HG03521 (cell line): ENCODE results near the gene ADGRG7.

ENCODE experiments used
- ATAC-seq: cut with Tn5 transposase; IDR thresholded peaks from one replicate; pipeline ENCODE4 v1.9.1; 2021; ENCODE audit warnings: mild to moderate bottlenecking, moderate library complexity; ENCODE audit not compliant: unreplicated experiment

Gene ADGRG7

DNA sequence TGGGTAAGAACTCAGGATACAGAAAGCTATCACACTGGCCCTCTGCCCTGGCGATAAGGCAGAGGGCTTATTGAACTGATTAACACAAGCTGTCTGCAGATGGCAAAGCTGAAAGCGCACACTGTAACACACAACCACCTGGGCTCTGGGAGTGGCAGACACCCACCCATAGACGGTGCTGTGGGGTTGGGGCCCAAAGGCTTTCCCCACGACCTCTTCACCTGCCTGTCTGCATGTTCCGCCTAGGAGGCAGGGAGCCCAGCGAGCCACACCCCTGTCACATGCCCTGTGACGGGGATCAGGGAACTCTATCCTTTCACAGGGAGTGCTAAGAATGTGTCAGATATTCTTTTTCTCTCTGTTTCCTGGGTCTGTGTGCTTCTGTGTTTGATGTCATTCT, 87.8 kb downstream of the ADGRG7 start:
- ATAC-seq: no peak

DNA sequence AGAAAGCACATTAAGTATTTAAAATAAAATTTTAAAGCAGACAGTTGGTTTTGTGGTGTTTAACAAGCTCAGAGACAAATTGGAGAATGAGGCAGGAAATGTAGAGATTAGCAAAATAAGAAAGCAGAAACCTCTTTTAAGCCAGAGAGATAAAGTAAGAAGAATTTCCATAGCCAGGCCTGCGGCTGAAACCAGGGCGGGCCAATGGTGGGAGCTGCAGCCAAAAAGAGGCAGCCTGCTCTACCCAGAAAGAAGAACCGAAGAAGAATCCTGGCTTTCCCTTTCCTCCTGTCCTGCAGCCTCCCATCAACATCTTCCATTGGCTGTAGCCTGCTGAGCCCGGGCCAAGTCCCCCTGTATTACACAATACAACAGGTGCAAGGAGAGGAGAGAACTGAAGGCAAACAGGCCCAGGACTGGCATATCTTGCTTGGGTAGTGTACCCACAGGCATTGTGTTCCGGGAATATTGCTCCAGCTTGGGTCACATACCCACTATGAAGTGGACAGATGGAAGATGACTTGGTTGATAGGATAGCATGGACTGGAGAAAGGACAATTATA, 88.4 kb downstream of the ADGRG7 start:
- no peak for ATAC-seq

DNA sequence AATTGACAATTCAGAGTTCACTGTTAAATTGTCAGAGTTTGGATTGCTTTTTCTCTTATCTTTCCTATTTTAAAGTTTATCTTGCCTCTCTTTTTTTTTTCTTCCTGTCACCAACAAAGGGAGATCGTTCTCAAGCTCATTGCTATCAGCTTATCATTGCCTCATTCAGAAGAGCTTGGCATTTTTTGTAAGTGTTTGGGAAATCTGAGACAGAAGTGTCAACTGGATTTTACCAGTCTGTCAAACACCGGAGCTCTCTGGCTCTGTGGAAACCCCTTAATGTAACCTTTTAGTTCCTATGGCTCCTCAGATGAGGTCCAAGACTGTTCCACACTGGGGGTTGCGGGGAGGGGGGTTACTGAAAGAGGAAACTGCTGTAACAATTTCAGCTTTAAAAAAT, 89.3 kb downstream of the ADGRG7 start:
- no peak for ATAC-seq

DNA sequence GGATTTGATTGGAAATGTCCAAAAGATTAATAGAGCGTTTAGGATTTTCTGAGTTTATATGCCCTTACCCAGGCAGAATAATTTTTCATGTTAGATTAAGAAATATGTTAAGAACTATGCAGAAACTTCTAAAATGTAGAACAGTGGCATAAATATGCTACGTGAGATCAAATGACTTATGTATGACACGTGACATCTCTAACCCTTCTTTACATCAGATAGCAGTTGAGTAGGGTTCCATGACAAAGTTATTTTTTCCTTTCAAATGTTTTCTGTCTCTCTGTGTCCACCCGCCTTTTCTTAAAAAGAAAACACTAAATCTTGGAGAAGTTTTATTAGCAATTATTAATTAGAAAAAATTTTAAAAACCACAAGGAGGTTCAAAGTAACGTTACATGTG, 91.3 kb downstream of the ADGRG7 start:
- no peak for ATAC-seq

DNA sequence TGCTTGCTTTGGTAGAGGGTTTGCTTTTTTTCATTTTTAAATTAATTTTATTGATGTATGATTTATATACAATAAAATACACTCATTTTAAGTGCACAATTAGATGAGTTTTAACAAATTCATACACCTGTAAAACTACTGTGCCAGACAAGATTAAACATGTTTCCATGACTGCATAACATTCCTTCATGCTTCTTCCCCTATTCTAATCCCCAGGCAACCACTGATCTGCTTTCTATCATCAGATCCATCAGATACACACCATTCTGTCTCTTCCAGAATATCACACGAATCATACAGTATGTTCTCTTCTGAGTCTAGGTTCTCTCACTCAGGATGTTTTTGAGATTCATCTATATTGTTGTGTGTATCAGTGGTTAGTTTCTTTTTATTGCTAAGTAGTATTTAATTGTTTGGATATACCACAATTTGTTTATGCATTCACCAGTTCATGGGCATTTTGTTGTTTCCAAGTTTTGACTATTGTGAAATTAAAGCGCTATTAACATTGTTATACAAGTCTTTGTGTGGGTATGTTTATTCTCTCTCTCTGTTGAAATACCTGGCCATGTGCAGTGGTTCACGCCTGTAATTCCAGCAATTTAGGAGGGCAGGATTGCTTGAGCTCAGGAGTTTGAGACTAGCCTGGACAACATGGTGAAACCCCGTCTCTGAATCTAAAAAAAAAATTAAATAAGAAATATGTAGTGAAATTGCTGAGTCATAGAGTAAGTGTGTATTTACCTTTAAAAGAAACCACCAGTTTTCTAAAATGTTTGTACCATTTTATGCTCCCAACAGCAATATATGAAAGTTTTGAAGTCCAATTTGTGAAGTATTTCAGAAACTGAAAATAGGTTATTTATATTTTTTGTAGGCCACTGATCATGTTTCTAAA, 92.9 kb downstream of the ADGRG7 start:
- no peak for ATAC-seq

DNA sequence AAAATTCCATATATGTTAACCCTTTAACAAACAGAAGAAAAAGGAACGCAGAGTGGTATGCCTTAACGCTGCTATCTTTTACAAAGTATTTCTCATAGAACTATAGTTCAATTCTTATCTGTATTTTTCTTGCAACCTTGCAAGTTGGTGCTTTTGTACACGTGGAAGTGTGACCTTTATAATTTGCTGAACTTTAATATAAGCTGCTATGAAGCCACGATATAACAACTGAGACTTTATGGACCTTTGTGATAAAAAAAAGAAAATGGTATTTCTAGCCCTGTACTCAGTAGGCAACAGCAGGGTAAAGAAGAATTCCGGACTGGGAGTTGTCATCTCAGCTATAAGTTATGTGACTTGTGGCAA, 93.6 kb downstream of the ADGRG7 start:
- ATAC-seq: no peak

DNA sequence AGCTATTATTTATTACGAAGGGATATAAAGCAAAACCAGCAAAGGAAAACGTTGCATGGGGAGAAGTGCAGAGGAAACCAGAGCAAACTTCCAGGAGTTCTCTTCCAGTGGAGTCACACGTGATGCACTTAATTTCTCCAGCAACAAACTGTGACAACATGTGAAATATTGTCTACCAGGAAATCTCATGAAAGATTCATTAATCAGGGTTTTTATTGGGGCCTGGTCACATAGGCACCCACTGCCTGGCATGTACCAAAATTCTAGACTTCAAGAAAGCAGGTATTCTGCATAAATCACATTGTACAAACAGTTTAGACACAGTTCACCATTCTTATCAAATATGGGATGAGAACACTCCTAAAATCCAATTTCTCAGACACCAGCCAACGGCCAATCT, 94.5 kb downstream of the ADGRG7 start:
- ATAC-seq: no peak

DNA sequence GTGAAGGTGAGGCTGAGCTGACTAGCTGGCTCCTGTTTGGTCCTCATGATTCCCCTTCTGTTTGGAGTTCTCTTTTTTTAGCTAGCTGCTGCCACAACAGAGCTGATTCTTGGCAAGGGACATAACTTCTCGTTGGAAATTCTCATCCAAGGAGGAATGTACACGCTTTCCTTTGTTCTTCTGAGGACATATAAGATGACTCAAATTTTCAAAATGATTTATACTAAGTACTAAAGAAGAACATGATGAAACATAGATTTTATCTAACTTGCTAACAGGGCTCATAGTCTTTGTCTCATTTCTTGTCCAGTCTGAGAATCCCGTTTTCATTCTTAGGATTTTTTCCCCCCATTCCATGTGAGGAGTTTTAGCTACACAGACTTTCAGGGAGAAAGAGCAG, 97.0 kb downstream of the ADGRG7 start:
- ATAC-seq: no peak

DNA sequence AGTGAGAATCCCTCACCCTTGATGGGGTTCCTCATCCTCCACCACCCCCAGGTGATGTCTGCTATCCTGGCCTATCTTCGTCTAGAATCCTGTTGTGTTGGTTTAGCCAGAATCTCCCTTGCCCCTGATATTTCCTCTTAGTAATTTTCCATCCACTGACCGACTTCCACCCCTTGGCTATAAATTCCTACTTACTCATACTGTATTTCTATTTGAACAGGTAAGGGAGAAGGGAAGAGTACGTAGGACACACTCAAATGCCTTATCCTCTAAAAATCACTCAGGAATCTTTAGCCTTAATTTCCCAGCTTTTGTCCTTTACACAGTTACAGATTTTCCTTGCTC, 99.2 kb downstream of the ADGRG7 start:
- no peak for ATAC-seq

DNA sequence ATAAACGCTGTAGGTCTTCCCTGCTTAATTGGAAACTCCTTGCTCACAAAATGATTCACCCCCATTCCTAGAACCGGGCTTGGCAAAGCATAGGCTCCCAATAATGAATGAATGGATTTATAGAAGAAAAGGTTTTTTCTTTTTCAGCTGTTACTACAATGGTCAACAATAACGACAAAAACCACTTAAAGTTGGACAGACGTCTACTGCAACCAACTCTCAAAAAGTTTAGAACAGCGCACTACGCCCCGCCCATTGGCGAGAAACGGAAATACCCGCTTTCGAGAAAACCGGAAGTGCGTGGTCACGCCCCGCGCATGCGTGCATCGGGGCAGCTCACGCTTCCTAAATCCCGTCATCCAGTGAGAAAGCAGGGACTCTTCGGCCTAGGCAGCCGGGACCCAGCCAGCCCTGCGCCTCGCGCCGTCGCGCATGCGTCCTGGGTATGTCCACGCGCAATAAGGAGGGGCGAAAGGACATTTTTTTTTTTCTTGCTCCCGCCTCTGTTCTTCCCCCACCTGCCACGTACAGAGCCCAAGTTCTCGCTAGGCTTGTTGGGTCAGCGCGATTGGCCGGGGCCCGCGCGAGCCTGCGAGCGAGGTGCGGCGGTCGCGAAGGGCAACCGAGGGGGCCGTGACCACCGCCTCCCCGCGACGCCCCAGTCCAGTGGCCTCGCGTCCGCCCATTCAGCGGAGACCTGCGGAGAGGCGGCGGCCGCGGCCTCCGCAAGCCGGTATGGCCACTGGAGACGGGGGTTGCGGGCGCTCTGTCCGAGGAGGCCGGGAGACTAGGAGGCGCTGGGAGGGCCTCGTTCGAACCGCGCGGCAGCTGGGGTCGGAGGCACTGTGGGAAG, 99.8 kb downstream of the ADGRG7 start, which contains the start of gene TFG:
TSS of gene TFG (plus strand) at position 506 of the 853 bp plus-strand sequence. CDS start 4,192 bp downstream, outside the sequence.
- ATAC-seq: peak; percentile 90

DNA sequence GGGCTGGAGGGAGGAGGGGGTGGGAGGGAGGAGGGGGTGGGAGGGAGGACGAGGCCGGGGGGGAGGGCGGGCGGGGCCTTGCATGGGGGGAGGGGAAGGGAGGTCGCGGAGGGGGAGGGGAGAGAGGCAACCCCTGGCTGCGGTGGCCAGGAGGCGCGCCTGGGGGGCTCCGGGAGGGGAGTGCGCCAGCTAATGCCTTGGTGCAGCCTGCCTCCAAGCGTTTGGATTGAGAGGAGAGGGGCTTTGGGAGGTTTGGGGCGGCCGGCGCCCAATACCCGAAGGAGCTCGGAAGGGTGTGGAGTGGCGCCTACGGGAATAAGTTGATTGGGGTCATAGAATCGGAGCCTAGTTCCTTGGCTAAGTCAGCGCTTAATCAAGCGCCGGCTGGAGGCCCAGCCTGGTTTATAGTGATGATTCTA, 100.5 kb downstream of the ADGRG7 start:
- ATAC-seq: no peak

DNA sequence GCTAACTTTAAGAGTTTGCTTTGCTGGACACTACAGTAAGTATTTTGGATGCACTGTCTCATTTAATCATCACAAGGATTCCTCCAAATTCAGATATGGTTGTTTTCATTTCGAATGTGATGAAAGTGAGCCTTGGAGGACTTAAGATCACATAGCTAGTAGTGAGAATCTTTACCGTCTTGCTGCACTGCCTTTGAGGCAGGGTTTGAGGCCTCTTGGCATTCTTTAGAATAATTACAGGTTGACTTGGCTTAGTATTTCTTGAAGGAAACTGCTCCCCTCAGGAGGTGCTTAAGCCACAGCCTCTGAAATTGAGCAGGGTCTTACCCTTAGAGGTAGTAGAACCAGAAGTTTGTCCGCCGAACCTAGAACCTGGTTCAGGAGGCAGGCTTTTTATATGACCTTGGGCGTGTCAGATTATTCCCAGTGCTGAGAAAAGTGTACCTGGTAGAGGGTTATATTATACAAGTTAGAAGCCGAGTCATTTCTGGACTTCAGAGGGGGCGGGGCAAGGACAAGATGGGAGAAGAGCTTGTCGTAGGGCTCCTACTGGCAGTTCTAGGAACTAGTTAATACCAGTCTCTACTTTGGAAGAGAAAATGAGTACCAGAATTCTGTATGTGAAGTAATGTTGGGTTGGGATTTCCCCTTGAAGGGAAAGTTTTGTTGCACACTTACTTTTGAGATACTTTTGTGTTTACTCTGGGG, 101.0 kb downstream of the ADGRG7 start:
- peak; percentile 33 for ATAC-seq

DNA sequence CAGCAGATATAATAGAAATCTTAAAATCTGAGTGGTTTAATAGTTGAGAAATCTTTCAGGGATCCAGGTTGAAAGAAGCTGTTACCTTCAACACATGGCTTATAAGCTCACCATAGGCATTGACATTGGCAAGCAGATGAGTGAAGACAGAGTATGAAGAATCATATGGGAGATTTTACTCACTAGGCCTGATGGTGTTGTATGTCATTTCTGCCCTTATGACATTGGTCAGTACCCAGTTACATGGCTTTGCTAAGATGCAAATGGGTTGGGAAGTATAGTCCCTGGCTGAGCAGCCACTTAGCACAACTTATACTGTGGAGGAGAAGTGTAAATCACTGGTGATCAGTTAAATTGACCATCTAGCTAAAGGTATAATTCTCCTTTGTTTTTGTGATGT, 105.8 kb downstream of the ADGRG7 start:
- no peak for ATAC-seq

DNA sequence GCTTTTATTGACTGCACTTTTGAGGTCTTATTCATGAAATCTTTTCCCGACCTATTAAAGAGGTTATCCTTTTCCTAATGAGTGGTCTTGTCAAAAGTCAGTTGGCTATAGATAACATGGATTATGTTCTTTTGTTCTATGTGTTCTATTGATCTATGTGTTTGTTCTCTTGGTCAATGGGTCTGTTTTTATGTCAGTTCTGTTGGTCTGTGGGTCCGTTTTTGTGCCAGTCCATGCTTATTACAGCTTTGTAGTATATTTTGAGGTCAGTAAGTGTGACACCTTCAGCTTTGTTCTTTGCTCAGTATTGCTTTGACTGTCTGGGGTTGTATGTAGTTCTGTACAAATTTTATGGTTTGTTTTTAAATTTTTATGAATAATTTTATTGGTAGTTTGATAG, 107.7 kb downstream of the ADGRG7 start:
- no peak for ATAC-seq

DNA sequence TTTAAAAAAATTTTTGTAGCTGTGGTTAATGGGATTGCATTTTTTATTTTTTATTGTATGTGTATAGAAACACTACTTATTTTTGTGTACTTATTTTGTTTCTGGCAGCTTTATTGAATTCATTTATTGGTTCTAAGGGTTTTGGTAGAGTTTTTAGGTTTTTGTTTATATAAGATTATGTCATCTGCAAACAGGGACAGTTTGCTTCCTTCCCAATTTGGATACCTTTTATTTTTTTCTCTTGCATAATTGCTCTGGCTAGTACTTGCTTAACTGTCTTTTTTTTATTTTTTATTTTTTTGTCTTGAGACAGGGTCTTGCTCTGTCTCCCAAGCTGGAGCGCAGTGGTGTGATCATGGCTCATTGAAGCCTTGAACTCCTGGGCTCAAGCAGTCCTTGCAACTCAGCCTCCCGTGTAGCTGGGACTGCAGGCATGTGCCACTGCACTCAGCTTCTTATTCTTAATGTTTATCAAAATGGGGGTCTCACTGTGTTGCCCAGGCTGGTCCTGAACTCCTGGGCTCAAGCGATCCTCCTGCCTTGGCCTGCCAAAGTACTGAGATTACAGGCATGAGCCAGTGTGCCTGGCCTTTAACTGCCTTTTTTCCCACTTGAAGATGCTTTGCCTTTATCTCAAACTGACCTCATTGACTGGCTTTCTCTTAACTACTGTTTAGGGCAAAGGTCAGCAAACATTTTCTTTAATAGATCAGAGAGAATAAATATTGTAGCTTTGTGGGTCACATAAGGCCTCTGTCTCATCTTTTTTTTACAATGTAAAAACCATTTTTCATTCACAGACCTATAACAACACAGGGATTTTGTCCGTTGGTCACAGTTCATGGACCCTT, 108.5 kb downstream of the ADGRG7 start:
- ATAC-seq: no peak

DNA sequence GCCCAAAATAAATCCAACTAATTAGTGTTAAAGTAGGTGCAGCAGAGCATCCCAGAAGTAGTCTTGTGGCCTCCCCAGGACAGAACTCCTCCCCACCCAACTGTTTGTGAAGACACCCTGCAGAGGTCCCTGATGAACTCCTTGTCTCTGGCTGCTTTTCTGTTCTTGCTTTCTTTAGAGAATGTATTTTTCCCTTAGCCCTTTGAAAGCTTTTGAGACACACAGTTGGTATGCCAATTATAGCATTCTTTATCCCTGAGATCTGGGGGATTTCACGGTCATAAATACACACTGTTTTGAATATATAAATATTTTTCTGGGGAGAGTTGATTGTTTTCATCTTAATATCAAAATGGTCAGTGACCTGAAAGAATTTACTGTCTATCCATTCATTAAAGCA, 109.7 kb downstream of the ADGRG7 start:
- no peak for ATAC-seq

DNA sequence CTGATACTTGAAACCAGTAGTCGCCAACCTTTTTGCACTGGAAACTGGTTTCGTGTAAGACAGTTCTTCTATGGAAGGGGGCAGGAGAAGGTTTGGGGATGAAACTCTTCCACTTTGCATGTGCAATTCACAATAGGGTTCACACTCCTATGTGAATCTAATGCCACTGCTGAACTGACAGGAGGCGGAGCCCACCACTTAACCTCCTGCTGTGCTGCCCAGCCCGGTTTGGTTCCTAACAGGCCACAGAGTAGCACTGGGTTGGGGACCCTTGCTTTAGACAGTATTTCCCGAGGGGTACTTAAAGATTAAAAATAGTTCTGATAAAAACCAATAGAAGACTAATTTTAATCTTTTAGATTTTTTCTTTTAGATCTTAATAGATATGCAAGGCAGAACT, 111.0 kb downstream of the ADGRG7 start:
- no peak for ATAC-seq

DNA sequence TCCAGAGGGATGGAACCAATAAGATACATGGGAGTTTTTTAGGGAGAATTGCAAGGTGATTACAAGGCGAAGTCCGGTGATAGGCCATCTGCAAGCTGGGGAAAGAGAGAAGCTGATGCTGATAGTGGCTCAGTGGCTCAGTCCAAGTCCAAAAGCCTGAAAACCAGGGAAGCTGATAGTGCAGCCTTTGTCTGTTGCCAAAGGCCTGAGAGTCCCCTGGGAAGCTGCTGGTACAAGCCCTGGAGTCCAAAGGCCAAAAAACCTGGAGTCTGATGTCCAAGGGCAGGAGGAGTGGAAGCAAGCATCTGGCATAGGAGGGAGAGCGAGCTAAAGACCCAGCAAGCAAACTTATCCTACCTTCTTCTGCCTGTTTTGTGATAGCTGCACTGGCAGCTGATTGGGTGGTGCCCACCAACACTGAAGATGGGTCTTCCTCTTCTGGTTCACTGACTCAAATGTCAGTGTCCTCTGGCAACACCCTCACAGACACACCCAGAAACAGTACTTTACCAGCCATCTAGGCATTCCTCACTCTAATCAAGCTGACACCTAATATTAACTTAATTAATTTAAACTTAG, 116.6 kb downstream of the ADGRG7 start:
- no peak for ATAC-seq

DNA sequence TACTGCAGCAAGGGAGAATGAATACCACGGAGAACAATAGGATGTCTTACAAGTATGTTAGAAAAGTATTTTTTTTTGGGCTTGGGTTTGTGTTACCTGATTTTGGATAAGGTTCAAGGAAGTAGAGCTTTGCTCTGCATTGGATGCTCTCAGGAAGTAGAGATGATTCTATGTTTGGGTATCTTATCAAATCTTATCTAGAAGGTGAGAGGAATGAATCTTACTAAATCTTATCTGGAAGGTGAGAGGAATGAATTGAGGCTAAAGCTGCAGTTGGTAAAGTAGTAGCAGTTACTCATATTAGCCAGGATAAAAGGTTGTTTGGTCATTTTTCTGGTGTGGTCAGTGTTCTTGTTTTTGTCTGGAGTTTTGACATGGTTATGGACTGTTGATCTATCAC, 117.3 kb downstream of the ADGRG7 start:
- ATAC-seq: no peak

DNA sequence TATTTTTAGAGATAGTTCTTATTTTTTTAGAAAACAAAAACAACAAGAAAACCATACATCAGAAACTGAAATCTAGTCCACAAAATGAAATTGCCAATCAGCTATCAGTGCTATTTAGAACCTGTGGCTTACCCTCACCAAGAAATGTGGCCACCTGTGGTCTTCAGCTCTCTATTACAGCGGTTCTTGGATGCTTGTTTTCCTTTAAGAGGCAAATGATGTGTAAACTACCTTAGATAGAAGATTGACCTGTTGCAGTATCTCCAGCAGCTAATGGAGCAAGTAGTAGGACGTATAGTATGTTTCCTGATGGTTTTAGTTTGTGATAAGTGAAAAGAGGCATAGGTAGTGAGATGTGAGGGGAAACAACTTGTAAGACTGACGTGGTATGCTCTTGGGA, 121.1 kb downstream of the ADGRG7 start:
- ATAC-seq: peak; percentile 89
